Suprapubic skin (tissue), 4 donors: ENCODE results near the gene SARM1. TPM values are rescaled to one million over a fixed set of nuclear protein-coding genes. Genes with fewer than 3 reads are reported as not detected.

Experiments
- DNase-seq, 2 donors: peaks; one replicate each; pipeline ENCODE4 v3.0.0-alpha.2; 2019; ENCODE audit warnings: low spot score in 2 of 2
- H3K27ac ChIP-seq: fragments of 200-600 bp; sonication (generic); one replicate; pipeline ENCODE4 v1.5.1; 2019
- H3K27me3 ChIP-seq: fragments of 200-600 bp; sonication (generic); one replicate; pipeline ENCODE4 v1.5.1; 2019
- H3K36me3 ChIP-seq: fragments of 200-600 bp; sonication (generic); one replicate; pipeline ENCODE4 v1.5.1; 2019
- H3K4me1 ChIP-seq: fragments of 200-600 bp; sonication (generic); one replicate; pipeline ENCODE4 v1.5.1; 2019
- H3K4me3 ChIP-seq: fragments of 200-600 bp; sonication (generic); one replicate; pipeline ENCODE4 v1.5.1; 2019; ENCODE audit warnings: mild to moderate bottlenecking
- H3K9me3 ChIP-seq: fragments of 200-600 bp; sonication (generic); one replicate; pipeline ENCODE4 v1.5.1; 2019
- CTCF ChIP-seq, 2 donors: fragments of 200-600 bp in 1 of 2; fragments of 450-650 bp in 1 of 2; sonication (generic) in 1 of 2; IDR thresholded peaks; one replicate each; pipeline ENCODE4 v1.5.1; 2016 to 2019; ENCODE audit warnings: antibody characterized with exemption in 2 of 2, mild to moderate bottlenecking in 1 of 2, moderate library complexity in 1 of 2
- EP300 ChIP-seq: sonication (generic); formaldehyde crosslinking; IDR thresholded peaks from one replicate; pipeline ENCODE4 v1.6.1; 2017; ENCODE audit warnings: antibody characterized with exemption
- POLR2A ChIP-seq, 2 donors: fragments of 450-650 bp; IDR thresholded peaks; one replicate each; pipeline ENCODE4 v1.6.1; 2017; ENCODE audit warnings: antibody characterized with exemption in 2 of 2, mild to moderate bottlenecking in 2 of 2, moderate library complexity in 2 of 2
- POLR2AphosphoS5 ChIP-seq, 3 donors: sonication (generic); formaldehyde crosslinking; IDR thresholded peaks; one replicate each; pipeline ENCODE4 v1.6.1; 2017; ENCODE audit warnings: antibody characterized with exemption in 3 of 3
- WGBS: methylation state at CpG from one replicate; pipeline ENCODE4 v1.1.5; 2018; 5-methylcytosine and 5-hydroxymethylcytosine counted together
- total RNA-seq, 4 donors: library from RNA; depleted of rRNA; stranded (reverse); fragments of >200 nt; gene quantifications; one replicate each; pipeline ENCODE4 v1.1.0, GENCODE V29; 2016

Gene SARM1
- total RNA-seq, 4 donors from 2014 or later: 4.0 to 17.7 (median 11.6) TPM

DNA sequence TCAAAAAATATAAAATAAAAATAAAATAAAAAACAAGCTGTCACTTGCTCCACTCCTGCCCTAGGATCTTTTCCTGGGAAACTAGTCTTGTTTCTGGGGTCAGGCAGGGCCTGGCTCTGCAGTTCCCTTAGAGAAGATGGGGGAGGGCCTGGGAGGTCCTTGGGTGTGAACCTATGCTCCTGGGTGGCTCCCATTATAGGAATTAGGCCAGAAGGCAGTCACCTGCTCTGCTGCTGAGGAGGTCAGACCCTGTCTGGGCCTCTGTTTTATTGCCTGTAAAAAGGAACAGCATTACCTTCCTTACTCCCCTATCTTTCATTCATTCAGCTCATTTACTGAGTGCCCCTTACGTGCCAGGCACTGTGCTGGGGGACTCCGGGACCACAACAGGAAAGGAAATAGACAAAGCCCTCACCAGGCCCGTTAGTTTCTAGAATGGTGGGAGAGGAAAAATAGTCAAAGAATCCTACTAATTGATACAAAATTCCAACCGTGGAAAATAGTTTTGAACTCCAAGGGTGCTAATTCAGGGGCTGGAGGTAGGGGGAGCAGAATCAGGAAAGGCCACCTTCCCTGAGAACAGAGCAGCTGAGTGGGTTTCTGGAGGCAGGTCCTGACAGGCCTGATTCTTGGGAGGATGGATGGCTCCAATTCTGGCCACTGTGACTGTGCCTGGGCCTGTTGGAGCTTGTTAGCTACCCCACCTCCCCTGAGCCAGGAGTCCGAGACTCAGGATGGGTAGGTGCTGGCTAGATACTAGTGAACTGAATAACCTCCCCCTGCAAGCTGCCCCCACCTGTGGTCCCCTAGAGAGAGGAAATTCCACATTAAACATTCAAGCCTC, 35.9 kb downstream of the SARM1 start:
- Histone ChIP-seq H3K27me3 (peaks cover 2% of the 10 kb centered on the region), H3K36me3 (peaks cover under 1% of the 10 kb centered on the region), H3K27ac (no peak overlapping the region), H3K4me1 (peaks cover 22% of the 10 kb centered on the region), H3K4me3 (no peak overlapping the region), H3K9me3 (no peaks in the 10 kb centered on the region)
- 72% methylated on average over 4 of the region's 5 CpGs for WGBS
- DNase-seq: no peak
- TF ChIP-seq POLR2AphosphoS5 (IDR thresholded peaks at IDR 0.05): no peak
- TF ChIP-seq POLR2A (IDR thresholded peaks at IDR 0.05): no peak
- TF ChIP-seq EP300: no peak

DNA sequence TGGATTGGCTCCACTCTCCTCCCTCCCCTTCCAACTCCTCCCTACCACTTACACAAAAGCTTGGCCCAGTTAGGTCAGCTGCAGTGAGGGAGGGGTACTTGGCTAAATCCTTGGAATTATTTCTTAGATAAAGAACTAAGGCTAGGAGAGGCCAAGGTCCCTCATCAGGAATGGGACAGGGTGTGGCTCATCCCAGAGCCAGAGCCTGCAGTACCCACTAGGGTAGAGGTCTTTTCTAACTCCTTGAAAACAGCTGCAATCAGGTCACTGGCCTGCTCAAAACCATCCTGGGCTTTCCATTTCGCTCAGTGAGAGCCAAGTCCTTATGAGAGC, 36.4 kb downstream of the SARM1 start:
- H3K4me1 ChIP-seq: peaks cover 22% of the 10 kb centered on the region
- peaks cover 2% of the 10 kb centered on the region for H3K27me3 ChIP-seq
- no peaks in the 10 kb centered on the region for H3K36me3 ChIP-seq
- H3K4me3 ChIP-seq: no peak overlapping the region
- no peaks in the 10 kb centered on the region for H3K9me3 ChIP-seq
- WGBS: 92% methylated on average over 1 of the region's 1 CpG
- H3K27ac ChIP-seq: no peak overlapping the region
- no peak for DNase-seq
- no peak for TF ChIP-seq EP300
- no peak for TF ChIP-seq POLR2AphosphoS5 (IDR thresholded peaks at IDR 0.05)
- no peak for TF ChIP-seq POLR2A (IDR thresholded peaks at IDR 0.05)
- TF ChIP-seq CTCF (IDR thresholded peaks at IDR 0.05): no peak

DNA sequence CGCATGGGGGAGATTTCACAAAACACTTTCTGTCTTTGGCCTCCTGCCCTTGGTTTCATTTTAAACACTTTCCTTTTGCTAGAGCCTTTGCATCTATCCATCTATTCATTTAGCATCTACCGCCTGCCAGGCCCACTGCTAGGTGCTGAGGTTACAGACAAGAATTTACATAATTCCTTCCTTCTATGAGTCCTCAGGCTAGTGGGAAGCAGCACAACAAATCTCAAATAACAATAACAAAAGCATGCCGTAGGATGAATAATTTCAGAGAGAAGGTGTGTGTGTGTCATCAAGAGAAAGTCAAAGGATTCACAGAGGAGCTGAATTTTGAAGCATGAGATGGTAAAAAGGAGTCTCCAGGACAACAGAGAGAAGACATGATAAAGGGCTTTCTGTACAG, 40.6 kb downstream of the SARM1 start:
- Histone ChIP-seq H3K9me3 (no peaks in the 10 kb centered on the region), H3K4me3 (no peak overlapping the region), H3K36me3 (no peaks in the 10 kb centered on the region), H3K27ac (no peak overlapping the region), H3K4me1 (no peaks in the 10 kb centered on the region), H3K27me3 (peaks cover 2% of the 10 kb centered on the region)
- DNase-seq: no peak
- TF ChIP-seq CTCF (IDR thresholded peaks at IDR 0.05): no peak
- TF ChIP-seq EP300: no peak
- TF ChIP-seq POLR2A (IDR thresholded peaks at IDR 0.05): no peak
- TF ChIP-seq POLR2AphosphoS5 (IDR thresholded peaks at IDR 0.05): no peak
- 72% methylated on average over 3 of the region's 3 CpGs for WGBS

DNA sequence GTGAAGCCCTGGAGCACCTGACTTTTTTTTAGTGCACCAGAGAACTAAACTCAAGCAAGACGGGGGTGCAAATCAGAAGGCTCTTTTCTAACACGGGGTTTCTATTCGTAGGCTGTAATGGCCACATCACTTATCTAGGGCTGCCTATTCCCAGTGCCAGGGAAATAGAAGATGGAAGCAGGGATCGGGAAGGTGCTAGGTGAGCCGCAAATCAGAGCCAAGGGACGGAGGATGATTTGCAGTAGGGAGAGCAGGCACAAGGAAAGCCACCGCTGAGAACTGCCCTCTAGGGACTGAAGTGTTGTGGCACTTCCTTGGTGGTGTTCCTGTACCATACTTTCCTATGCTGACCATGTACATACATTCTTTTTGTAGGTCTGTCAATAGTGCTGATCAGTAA, 42.3 kb downstream of the SARM1 start:
- Histone ChIP-seq H3K27ac (no peak overlapping the region), H3K4me3 (no peak overlapping the region), H3K9me3 (no peaks in the 10 kb centered on the region), H3K4me1 (no peaks in the 10 kb centered on the region), H3K27me3 (peaks cover 2% of the 10 kb centered on the region), H3K36me3 (no peaks in the 10 kb centered on the region)
- DNase-seq: no peak
- 75% methylated on average over 7 of the region's 7 CpGs for WGBS
- TF ChIP-seq POLR2AphosphoS5 (IDR thresholded peaks at IDR 0.05) (no peak), EP300 (no peak), POLR2A (IDR thresholded peaks at IDR 0.05) (no peak), CTCF (IDR thresholded peaks at IDR 0.05) (no peak)

DNA sequence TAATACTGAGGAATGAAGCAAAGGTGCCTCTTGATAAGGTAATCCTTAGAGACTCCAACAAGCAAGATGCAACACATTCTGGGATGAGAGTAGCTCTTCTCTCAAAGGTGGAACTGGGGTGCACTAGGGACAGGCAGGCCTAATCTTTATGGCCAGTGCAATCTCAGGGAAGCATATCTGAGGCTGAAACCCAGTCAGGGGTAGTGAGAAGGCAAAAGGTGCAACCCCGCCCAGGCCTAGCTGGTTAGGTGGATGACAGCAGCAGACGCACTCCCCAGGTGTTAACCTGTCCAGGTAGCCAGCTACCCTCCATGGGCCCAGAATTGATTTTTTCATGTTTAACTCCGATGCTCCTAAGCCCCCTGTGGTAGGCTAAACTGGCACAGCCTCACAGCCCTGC, 44.4 kb downstream of the SARM1 start:
- Histone ChIP-seq H3K27ac (no peak overlapping the region), H3K9me3 (no peaks in the 10 kb centered on the region), H3K36me3 (no peaks in the 10 kb centered on the region), H3K4me3 (no peak overlapping the region), H3K27me3 (peaks cover 4% of the 10 kb centered on the region), H3K4me1 (no peaks in the 10 kb centered on the region)
- TF ChIP-seq POLR2A (IDR thresholded peaks at IDR 0.05) (no peak), EP300 (no peak), CTCF (IDR thresholded peaks at IDR 0.05) (no peak), POLR2AphosphoS5 (IDR thresholded peaks at IDR 0.05) (no peak)
- 87% methylated on average over 3 of the region's 3 CpGs for WGBS
- DNase-seq: no peak
